NCI-H128 (cell line): ENCODE data around the gene PAH.

ENCODE experiments used
- DNase-seq: peaks from one replicate; lab custom pipeline; 2025; ENCODE audit not compliant: unreplicated experiment; lab: John Stamatoyannopoulos, UW

Gene PAH

GRCh38 chr12:102917026-102917787, at the start of gene PAH:
Gene PAH, minus strand, starts transcription at chr12:102917244. Its CDS starts 114 bp downstream, at chr12:102917130.
- DNase-seq, result no peak

GRCh38 chr12:102966200-102966863, 49.3 kb upstream of the PAH start:
- no peak for DNase-seq

GRCh38 chr12:102965281-102966155, 48.5 kb upstream of the PAH start:
- DNase-seq, result no peak

DNA sequence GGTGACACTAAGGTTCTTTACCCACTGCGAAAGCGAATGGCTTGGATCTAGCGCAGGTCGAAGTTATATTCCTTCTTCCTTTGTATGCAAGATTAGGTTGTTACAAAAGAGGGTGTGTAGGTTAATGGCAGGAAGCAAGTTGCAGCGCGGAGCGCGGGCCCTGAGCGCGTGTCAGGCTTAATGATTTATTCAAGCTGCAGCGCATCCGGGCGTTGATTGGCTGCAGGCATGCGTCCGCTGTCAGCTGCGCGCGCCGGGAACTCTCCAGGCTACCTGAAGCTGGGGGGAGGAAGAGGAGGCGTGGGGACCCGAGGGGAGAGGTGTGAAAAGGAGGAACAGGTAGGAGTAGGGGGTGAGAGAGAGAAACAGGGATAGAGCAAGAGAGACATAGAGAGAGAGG, 47.8 kb upstream of the PAH start:
- peak; percentile 81 for DNase-seq

DNA sequence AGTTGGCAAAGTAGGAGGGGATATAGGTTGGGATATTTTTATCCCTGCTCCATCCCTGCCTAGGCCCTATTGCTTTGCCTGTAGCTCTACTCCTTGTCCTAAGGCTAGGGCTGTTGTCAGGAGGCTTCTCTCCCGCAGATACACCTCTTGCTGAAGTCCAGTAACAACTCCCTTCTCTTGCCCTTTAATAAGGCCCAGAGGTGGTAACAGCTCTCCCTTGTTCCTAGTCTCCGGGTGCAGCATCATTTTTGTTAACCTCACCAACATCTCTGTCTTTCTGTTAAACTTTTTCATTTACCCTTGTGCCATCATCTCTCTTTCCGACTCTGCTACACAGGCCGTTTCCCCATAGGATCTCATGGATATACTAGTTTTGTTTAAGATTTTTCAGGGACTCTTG, 46.8 kb upstream of the PAH start:
- DNase-seq, result no peak

- DNase-seq, result no peak
Observed at GRCh38 chr12:102962986-102963385, 45.9 kb upstream of the PAH start.

- no peak for DNase-seq
Observed at GRCh38 chr12:102962532-102962931, 45.5 kb upstream of the PAH start.

DNA sequence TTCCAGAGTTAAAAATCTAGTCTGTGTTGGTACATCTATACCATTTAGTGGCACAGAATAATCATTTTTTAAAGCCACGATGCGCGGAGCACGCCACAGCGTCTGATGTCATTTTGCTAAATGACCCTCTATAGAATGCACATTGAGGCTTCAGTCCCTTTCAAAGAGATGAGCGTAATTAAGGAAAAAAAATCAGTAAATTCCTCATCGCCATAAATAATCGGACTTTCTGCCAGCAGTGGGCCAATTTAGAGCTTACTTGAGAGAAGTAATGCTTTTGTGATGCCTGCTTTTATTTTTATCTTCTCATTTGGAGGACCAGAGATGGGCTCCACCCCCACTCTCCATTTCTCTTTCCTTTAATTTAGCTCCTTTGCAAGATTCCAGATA, 44.4 kb upstream of the PAH start:
- peak; percentile 82 for DNase-seq

- peak; percentile 79 for DNase-seq
Observed at GRCh38 chr12:102960766-102961465, 43.9 kb upstream of the PAH start.

DNA sequence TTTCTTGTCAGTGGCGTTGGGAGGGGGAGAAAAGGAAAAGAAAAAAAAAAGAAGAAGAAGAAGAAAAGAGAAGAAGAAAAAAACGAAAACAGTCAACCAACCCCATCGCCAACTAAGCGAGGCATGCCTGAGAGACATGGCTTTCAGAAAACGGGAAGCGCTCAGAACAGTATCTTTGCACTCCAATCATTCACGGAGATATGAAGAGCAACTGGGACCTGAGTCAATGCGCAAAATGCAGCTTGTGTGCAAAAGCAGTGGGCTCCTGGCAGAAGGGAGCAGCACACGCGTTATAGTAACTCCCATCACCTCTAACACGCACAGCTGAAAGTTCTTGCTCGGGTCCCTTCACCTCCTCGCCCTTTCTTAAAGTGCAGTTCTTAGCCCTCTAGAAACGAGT, 42.3 kb upstream of the PAH start:
- DNase-seq, result no peak

- DNase-seq, result no peak
Observed at GRCh38 chr12:102958830-102959176, 41.8 kb upstream of the PAH start.

DNA sequence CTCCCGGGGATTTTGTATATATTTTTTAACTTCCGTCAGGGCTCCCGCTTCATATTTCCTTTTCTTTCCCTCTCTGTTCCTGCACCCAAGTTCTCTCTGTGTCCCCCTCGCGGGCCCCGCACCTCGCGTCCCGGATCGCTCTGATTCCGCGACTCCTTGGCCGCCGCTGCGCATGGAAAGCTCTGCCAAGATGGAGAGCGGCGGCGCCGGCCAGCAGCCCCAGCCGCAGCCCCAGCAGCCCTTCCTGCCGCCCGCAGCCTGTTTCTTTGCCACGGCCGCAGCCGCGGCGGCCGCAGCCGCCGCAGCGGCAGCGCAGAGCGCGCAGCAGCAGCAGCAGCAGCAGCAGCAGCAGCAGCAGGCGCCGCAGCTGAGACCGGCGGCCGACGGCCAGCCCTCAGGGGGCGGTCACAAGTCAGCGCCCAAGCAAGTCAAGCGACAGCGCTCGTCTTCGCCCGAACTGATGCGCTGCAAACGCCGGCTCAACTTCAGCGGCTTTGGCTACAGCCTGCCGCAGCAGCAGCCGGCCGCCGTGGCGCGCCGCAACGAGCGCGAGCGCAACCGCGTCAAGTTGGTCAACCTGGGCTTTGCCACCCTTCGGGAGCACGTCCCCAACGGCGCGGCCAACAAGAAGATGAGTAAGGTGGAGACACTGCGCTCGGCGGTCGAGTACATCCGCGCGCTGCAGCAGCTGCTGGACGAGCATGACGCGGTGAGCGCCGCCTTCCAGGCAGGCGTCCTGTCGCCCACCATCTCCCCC, 41.2 kb upstream of the PAH start:
- DNase-seq, result no peak

DNA sequence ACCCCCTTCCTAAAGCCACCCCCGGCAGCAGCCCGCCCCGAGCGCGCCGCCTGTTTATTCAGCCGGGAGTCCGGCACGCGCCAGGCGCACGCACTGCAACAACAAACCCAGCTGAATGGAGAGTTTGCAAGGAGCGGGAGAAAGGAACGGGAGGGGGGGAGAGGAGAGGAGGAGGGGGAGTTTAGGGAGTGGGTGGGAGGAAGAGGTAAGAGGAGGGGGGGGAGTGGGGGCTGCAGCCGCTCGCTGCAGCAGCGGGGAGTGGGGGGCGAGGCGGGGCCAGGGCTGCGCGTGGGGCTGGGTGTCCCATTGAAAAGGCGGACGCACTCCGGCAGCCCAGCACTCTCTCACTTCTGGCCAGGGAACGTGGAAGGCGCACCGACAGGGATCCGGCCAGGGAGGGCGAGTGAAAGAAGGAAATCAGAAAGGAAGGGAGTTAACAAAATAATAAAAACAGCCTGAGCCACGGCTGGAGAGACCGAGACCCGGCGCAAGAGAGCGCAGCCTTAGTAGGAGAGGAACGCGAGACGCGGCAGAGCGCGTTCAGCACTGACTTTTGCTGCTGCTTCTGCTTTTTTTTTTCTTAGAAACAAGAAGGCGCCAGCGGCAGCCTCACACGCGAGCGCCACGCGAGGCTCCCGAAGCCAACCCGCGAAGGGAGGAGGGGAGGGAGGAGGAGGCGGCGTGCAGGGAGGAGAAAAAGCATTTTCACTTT, 40.5 kb upstream of the PAH start, which contains the start of gene ASCL1:
TSS of gene ASCL1 (plus strand) at position 336 of the 712 bp plus-strand sequence. CDS start 571 bp downstream, outside the sequence.
- peak; percentile 84 for DNase-seq

GRCh38 chr12:102956738-102957327, 39.8 kb upstream of the PAH start:
- no peak for DNase-seq

DNA sequence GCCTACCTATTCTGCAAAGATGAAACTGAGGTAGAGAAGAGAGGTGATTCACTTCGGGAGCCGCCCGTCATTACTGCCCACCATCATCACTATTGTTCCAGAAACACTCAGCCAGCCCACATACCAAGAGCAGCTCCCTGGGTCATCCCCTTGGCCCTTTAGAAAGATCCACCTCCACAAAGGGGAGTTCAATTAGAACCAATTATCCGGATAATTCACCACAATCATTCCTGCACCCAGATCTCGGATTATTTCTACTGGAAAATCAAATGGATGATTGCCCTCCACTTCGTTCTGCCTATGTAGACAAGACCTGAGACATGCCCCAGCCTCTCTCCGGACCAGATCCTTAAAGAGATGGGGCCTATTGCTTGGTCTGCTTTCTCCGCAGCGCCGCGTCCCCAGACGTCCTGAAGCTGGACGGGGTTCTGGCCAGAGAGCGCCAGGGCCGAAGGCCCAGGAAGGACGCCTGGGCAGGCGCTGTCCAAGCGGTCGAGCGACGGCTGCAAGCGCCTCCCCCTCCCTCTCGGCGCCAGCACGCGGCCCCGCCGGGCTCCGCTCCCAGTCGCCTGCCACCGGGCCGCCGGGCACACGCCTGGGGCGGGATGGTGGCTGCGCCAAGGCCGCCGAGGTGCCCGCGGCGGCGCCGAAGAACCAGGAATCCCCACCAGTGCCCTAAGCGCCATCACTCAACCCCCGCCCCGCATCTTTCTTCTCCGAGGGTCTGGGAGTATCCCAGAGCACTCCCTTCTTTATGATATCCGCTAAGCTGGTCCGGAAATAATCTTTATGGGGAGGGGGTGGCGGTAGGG, 39.1 kb upstream of the PAH start:
- DNase-seq, result no peak

GRCh38 chr12:102954134-102954533, 37.1 kb upstream of the PAH start:
- no peak for DNase-seq

DNA sequence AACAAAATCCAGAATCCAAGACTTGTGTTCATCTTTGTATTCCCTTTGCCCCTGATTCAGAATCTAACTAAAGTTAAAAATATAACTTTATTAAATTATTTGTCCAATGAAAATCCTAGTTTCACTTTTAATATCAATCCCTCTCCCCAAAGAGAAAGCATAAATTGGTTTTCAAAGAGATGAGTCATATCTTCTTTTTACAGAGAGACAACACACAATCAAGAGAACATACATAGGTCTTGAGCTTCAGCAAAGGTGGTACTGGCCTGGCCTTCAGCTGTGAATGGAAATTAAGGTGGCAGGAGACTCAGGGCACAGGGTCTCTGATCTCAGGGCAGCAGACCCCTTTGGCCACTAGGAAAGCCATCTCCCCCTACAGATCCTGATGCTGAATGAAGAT, 36.2 kb upstream of the PAH start:
- DNase-seq, result no peak

- DNase-seq, result no peak
Observed at GRCh38 chr12:102951841-102952240, 34.8 kb upstream of the PAH start.
